Osteoblast (primary cell): ENCODE data around the gene GSAP. TPM values are rescaled to one million over a fixed set of nuclear protein-coding genes. Genes with fewer than 3 reads are reported as not detected.

Experiments used
- DNase-seq: peaks from one replicate; pipeline ENCODE4 v3.0.0; 2011; ENCODE audit warnings: low spot score, mixed read lengths; ENCODE audit not compliant: insufficient read length; ENCODE audit errors: missing footprints
- H2AFZ ChIP-seq: 2 replicates; pipeline ENCODE4 v1.6.0; 2011; ENCODE audit warnings: mild to moderate bottlenecking, low read length
- H3K27ac ChIP-seq: 2 replicates; pipeline ENCODE4 v1.5.1; 2011; ENCODE audit warnings: mild to moderate bottlenecking, low read depth, low read length, moderate library complexity
- H3K27me3 ChIP-seq: 2 replicates; pipeline ENCODE4 v1.6.0; 2012; ENCODE audit warnings: mild to moderate bottlenecking, control low read depth, inconsistent platforms, low read length, moderate library complexity; ENCODE audit not compliant: insufficient read depth
- H3K36me3 ChIP-seq: 2 replicates; pipeline ENCODE4 v1.5.1; 2011; ENCODE audit warnings: mild to moderate bottlenecking, low read length, control low read depth, moderate library complexity; ENCODE audit not compliant: insufficient read depth
- H3K4me1 ChIP-seq: 2 replicates; pipeline ENCODE4 v1.5.1; 2011; ENCODE audit warnings: mild to moderate bottlenecking, low read length, control low read depth, moderate library complexity; ENCODE audit not compliant: insufficient read depth
- H3K4me2 ChIP-seq: 2 replicates; pipeline ENCODE4 v1.6.0; 2011; ENCODE audit warnings: mild to moderate bottlenecking, low read length; ENCODE audit not compliant: insufficient read depth
- H3K4me3 ChIP-seq: fragments of 200-600 bp; sonication (generic); 3 replicates; pipeline ENCODE4 v1.5.1; 2012; ENCODE audit warnings: mild to moderate bottlenecking, low read length, inconsistent platforms; ENCODE audit not compliant: insufficient read depth
- H3K79me2 ChIP-seq: 2 replicates; pipeline ENCODE4 v1.6.0; 2012; ENCODE audit warnings: mild to moderate bottlenecking, low read length, control low read depth, inconsistent platforms; ENCODE audit not compliant: insufficient read depth
- H3K9me3 ChIP-seq: 2 replicates; pipeline ENCODE4 v1.5.1; 2011; ENCODE audit warnings: low read depth, low read length, control low read depth
- H4K20me1 ChIP-seq: 2 replicates; pipeline ENCODE4 v1.6.0; 2012; ENCODE audit warnings: mild to moderate bottlenecking, low read length, control low read depth; ENCODE audit not compliant: insufficient read depth
- CTCF ChIP-seq: IDR thresholded peaks from 2 replicates; pipeline ENCODE4 v1.5.1; 2011; ENCODE audit warnings: mild to moderate bottlenecking, low read depth, low read length, moderate library complexity; ENCODE audit errors: extremely low read depth
- total RNA-seq: library from RNA; depleted of rRNA; stranded (reverse); fragments of >200 nt; gene quantifications from 2 replicates; pipeline ENCODE4 v1.2.3, GENCODE V29; 2012

The GSAP gene
- total RNA-seq, 1 donor, result 13.0 TPM

- Histone ChIP-seq H3K4me3 (no peak overlapping the region), H2AFZ (no peak overlapping the region), H3K9me3 (no peaks in the 10 kb centered on the region), H3K79me2 (no peaks in the 10 kb centered on the region), H3K27ac (no peak overlapping the region), H4K20me1 (no peaks in the 10 kb centered on the region), H3K36me3 (no peaks in the 10 kb centered on the region), H3K4me2 (no peak overlapping the region), H3K4me1 (peaks cover 5% of the 10 kb centered on the region), H3K27me3 (no peaks in the 10 kb centered on the region)
- DNase-seq, result no peak
- TF ChIP-seq CTCF, result no peak
Measured at GRCh38 chr7:77386165-77386822, 29.9 kb downstream of the GSAP start.

- peak; percentile 32 for DNase-seq
Measured at GRCh38 chr7:77383333-77383740, 32.8 kb downstream of the GSAP start.

DNA sequence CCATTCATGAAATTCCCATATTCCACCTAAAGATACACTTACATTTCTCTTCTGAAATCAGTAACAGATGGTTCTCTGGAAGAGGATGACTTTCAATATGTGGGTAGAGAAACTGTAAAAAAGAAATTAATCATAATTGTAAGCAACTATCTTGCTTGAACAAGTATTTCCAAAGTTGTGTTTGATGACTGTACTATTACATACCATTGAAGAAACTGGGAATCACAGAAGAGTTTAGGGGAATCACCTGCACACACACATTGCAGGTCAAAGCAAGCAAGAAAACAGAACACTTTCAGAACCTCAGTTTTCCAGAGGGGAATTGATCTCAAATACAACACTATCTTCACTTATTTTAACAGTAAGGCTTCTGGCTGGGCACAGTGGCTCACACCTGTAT lies 33.6 kb downstream of the GSAP start:
- no peak for DNase-seq
- no peaks in the 10 kb centered on the region for H3K79me2 ChIP-seq
- no peaks in the 10 kb centered on the region for H3K27me3 ChIP-seq
- H3K4me1 ChIP-seq, result peaks cover 5% of the 10 kb centered on the region
- H3K4me3 ChIP-seq, result no peak overlapping the region
- H3K27ac ChIP-seq, result no peak overlapping the region
- H3K36me3 ChIP-seq, result no peaks in the 10 kb centered on the region
- no peak for TF ChIP-seq CTCF
- H3K9me3 ChIP-seq, result no peaks in the 10 kb centered on the region
- no peaks in the 10 kb centered on the region for H4K20me1 ChIP-seq
- no peak overlapping the region for H3K4me2 ChIP-seq
- H2AFZ ChIP-seq, result no peak overlapping the region

More at GRCh38 chr7:77383333-77383740, 32.8 kb downstream of the GSAP start:
- Histone ChIP-seq H3K4me2 (peak overlapping the region; percentile 75), H3K27ac (no peak overlapping the region), H3K36me3 (no peaks in the 10 kb centered on the region), H3K9me3 (no peaks in the 10 kb centered on the region), H2AFZ (peak overlapping the region; percentile 91), H4K20me1 (no peaks in the 10 kb centered on the region), H3K4me3 (peak overlapping the region; percentile 52), H3K4me1 (peaks cover 5% of the 10 kb centered on the region), H3K79me2 (no peaks in the 10 kb centered on the region), H3K27me3 (no peaks in the 10 kb centered on the region)
- TF ChIP-seq CTCF, result no peak

DNA sequence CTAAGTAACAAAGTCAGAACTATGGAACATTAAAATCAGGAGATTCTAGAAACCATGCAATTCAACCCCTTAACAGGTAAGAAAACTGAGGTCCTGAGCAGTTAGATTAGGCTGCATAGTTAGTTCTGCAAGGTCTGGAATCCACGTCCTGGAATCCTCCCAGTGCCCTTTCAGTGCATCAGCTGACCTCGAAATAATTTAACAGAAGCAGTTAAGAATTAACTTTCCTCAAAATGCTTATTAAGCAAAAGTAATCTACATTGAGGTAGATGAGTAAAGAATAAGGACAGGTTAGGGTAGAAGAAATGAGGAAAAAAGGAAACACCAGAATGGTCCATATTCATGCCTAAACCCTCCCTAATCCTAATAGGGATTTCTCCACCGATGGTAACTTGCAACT lies 37.6 kb downstream of the GSAP start:
- no peaks in the 10 kb centered on the region for H3K9me3 ChIP-seq
- H3K4me2 ChIP-seq, result no peak overlapping the region
- DNase-seq, result no peak
- H4K20me1 ChIP-seq, result no peaks in the 10 kb centered on the region
- H3K27ac ChIP-seq, result no peak overlapping the region
- no peak for TF ChIP-seq CTCF
- no peaks in the 10 kb centered on the region for H3K79me2 ChIP-seq
- no peaks in the 10 kb centered on the region for H3K27me3 ChIP-seq
- peaks cover 4% of the 10 kb centered on the region for H3K4me1 ChIP-seq
- no peak overlapping the region for H3K4me3 ChIP-seq
- no peaks in the 10 kb centered on the region for H3K36me3 ChIP-seq
- H2AFZ ChIP-seq, result no peak overlapping the region
